Activated CD8-positive, alpha-beta memory T cell treated with anti-CD3 and anti-CD28 coated beads, Interleukin-2, amount 10 ng/mL, durations not matched to agents 7 days and 5 days (primary cell): ENCODE measurements around the gene SCFD2. TPM values are rescaled to one million over a fixed set of nuclear protein-coding genes. Genes with fewer than 3 reads are reported as not detected.
A peak's percentile ranks its signal among the peaks of the same experiment; 100 is the strongest.

Source experiments
- ATAC-seq: fragments of 150-1000 bp; cut with Tn5 transposase; one replicate; pipeline ENCODE4 v1.10.0; 2021; ENCODE audit warnings: moderate library complexity
- CTCF ChIA-PET: fragments of 350-600 bp; sonication (Branson Sonifier 250); formaldehyde crosslinking; loops from one replicate; lab custom pipeline; 2021; ENCODE audit warnings: antibody characterized with exemption; lab: Charles Lee
- DNase-seq: peaks from one replicate; pipeline ENCODE4 v3.0.0-alpha.2; 2020
- H3K27ac Mint-ChIP-seq: one replicate; pipeline ENCODE4 v1.8.0; 2021; ENCODE audit warnings: mild to moderate bottlenecking, mixed read lengths
- H3K27me3 Mint-ChIP-seq: one replicate; pipeline ENCODE4 v1.8.0; 2021; ENCODE audit warnings: mixed read lengths
- H3K36me3 Mint-ChIP-seq: one replicate; pipeline ENCODE4 v1.8.0; 2021; ENCODE audit warnings: mild to moderate bottlenecking, mixed read lengths
- H3K4me1 Mint-ChIP-seq: one replicate; pipeline ENCODE4 v1.8.0; 2021; ENCODE audit warnings: mixed read lengths
- H3K4me3 Mint-ChIP-seq: one replicate; pipeline ENCODE4 v1.8.0; 2021; ENCODE audit warnings: mild to moderate bottlenecking, moderate library complexity, mixed read lengths
- H3K9me3 Mint-ChIP-seq: one replicate; pipeline ENCODE4 v1.8.0; 2022; ENCODE audit warnings: low read depth, mixed read lengths
- total RNA-seq, 2 experiments: library from RNA; stranded (reverse); gene quantifications; one replicate each; pipeline ENCODE4 v1.2.3, GENCODE V29; 2021

The SCFD2 gene
- total RNA-seq, 2 experiments from 2014 or later, result 28.3 to 30.9 TPM

- Mint-ChIP-seq H3K27ac (no peak overlapping the region), H3K4me3 (no peak overlapping the region), H3K9me3 (no peaks in the 10 kb centered on the region), H3K36me3 (no peaks in the 10 kb centered on the region), H3K4me1 (peaks cover 7% of the 10 kb centered on the region), H3K27me3 (no peaks in the 10 kb centered on the region)
- no peak for DNase-seq
- ATAC-seq, result no peak
- CTCF ChIA-PET, result interaction anchor here (1.3 to 1.4 kb wide), 2 partner anchors 439 to 608 kb away, joined by 5 to 13 read pairs; no protein-coding TSS in a partner anchor
These were observed 381.4 kb downstream of the SCFD2 start for GRCh38 chr4:52984462-52984881.

- Mint-ChIP-seq H3K36me3 (no peaks in the 10 kb centered on the region), H3K27ac (no peak overlapping the region), H3K4me3 (no peak overlapping the region), H3K4me1 (peaks cover 7% of the 10 kb centered on the region), H3K9me3 (no peaks in the 10 kb centered on the region), H3K27me3 (no peaks in the 10 kb centered on the region)
- peak; percentile 69 for ATAC-seq
- DNase-seq, result no peak
- CTCF ChIA-PET, result interaction anchor here (0.9 to 3.5 kb wide), 8 partner anchors 25 to 608 kb away, joined by 3 to 21 read pairs (median 6); no protein-coding TSS in a partner anchor
These were observed 382.1 kb downstream of the SCFD2 start for GRCh38 chr4:52983563-52984303.

- ATAC-seq (no peak), DNase-seq (no peak)
- Mint-ChIP-seq H3K27ac (no peak overlapping the region), H3K27me3 (no peaks in the 10 kb centered on the region), H3K36me3 (no peaks in the 10 kb centered on the region), H3K4me3 (no peak overlapping the region), H3K4me1 (peaks cover 7% of the 10 kb centered on the region), H3K9me3 (no peaks in the 10 kb centered on the region)
- CTCF ChIA-PET, result interaction anchor here (0.9 to 3.5 kb wide), 9 partner anchors 13 to 607 kb away, joined by 3 to 21 read pairs (median 4); no protein-coding TSS in a partner anchor
These were observed 382.9 kb downstream of the SCFD2 start for GRCh38 chr4:52982946-52983340.

- CTCF ChIA-PET, result interaction anchor here (0.9 to 3.5 kb wide), 7 partner anchors 13 to 607 kb away, joined by 3 to 21 read pairs (median 6); no protein-coding TSS in a partner anchor
- H3K27ac Mint-ChIP-seq, result no peak overlapping the region
- H3K27me3 Mint-ChIP-seq, result no peaks in the 10 kb centered on the region
- H3K4me3 Mint-ChIP-seq, result no peak overlapping the region
- H3K4me1 Mint-ChIP-seq, result peaks cover 7% of the 10 kb centered on the region
- no peaks in the 10 kb centered on the region for H3K36me3 Mint-ChIP-seq
- no peaks in the 10 kb centered on the region for H3K9me3 Mint-ChIP-seq
- ATAC-seq, result no peak
- DNase-seq, result no peak
These were observed 383.5 kb downstream of the SCFD2 start for GRCh38 chr4:52982255-52982945.

- H3K4me3 Mint-ChIP-seq, result no peak overlapping the region
- DNase-seq (no peak), ATAC-seq (no peak)
- CTCF ChIA-PET, result interaction anchor here (3.5 kb wide), 1 partner anchor 434 kb away, joined by 21 read pairs; no protein-coding TSS in a partner anchor
- no peaks in the 10 kb centered on the region for H3K27me3 Mint-ChIP-seq
- H3K9me3 Mint-ChIP-seq, result no peaks in the 10 kb centered on the region
- peaks cover 7% of the 10 kb centered on the region for H3K4me1 Mint-ChIP-seq
- H3K27ac Mint-ChIP-seq, result no peak overlapping the region
- H3K36me3 Mint-ChIP-seq, result peaks cover 2% of the 10 kb centered on the region
These were observed 385.9 kb downstream of the SCFD2 start for GRCh38 chr4:52979821-52980590.

- peaks cover 4% of the 10 kb centered on the region for H3K4me1 Mint-ChIP-seq
- no peaks in the 10 kb centered on the region for H3K27me3 Mint-ChIP-seq
- H3K9me3 Mint-ChIP-seq, result no peaks in the 10 kb centered on the region
- DNase-seq (no peak), ATAC-seq (no peak)
- H3K4me3 Mint-ChIP-seq, result no peak overlapping the region
- no peak overlapping the region for H3K27ac Mint-ChIP-seq
- peaks cover 2% of the 10 kb centered on the region for H3K36me3 Mint-ChIP-seq
- CTCF ChIA-PET, result no interaction called here
These were observed 386.8 kb downstream of the SCFD2 start for GRCh38 chr4:52979020-52979419.

- DNase-seq, result no peak
- Mint-ChIP-seq H3K9me3 (no peaks in the 10 kb centered on the region), H3K27me3 (no peaks in the 10 kb centered on the region), H3K4me1 (no peaks in the 10 kb centered on the region), H3K27ac (no peak overlapping the region), H3K36me3 (peaks cover 2% of the 10 kb centered on the region), H3K4me3 (no peak overlapping the region)
- CTCF ChIA-PET, result interaction anchor here (1.3 kb wide), 1 partner anchor 65 kb away, joined by 3 read pairs; no protein-coding TSS in a partner anchor
- ATAC-seq, result no peak
These were observed 388.6 kb downstream of the SCFD2 start for GRCh38 chr4:52977252-52977651.

- DNase-seq (no peak), ATAC-seq (no peak)
- H3K9me3 Mint-ChIP-seq, result no peaks in the 10 kb centered on the region
- H3K4me3 Mint-ChIP-seq, result no peak overlapping the region
- peaks cover 2% of the 10 kb centered on the region for H3K36me3 Mint-ChIP-seq
- no peaks in the 10 kb centered on the region for H3K4me1 Mint-ChIP-seq
- no peaks in the 10 kb centered on the region for H3K27me3 Mint-ChIP-seq
- CTCF ChIA-PET, result interaction anchor here (1.3 kb wide), 1 partner anchor 65 kb away, joined by 3 read pairs; no protein-coding TSS in a partner anchor
- H3K27ac Mint-ChIP-seq, result no peak overlapping the region
These were observed 389.2 kb downstream of the SCFD2 start for GRCh38 chr4:52976523-52977230.

GRCh38 chr4:52968691-52969090 is 397.2 kb downstream of the SCFD2 start:
- no peak overlapping the region for H3K27ac Mint-ChIP-seq

GRCh38 chr4:52968241-52968640 is 397.6 kb downstream of the SCFD2 start:
- peaks cover 3% of the 10 kb centered on the region for H3K36me3 Mint-ChIP-seq
- H3K27ac Mint-ChIP-seq, result no peak overlapping the region
- DNase-seq, result no peak
- no peak for ATAC-seq
- no peaks in the 10 kb centered on the region for H3K4me1 Mint-ChIP-seq
- no peak overlapping the region for H3K4me3 Mint-ChIP-seq
- H3K27me3 Mint-ChIP-seq, result no peaks in the 10 kb centered on the region
- CTCF ChIA-PET, result no interaction called here
- peaks cover 2% of the 10 kb centered on the region for H3K9me3 Mint-ChIP-seq

More at GRCh38 chr4:52968691-52969090, 397.2 kb downstream of the SCFD2 start:
- CTCF ChIA-PET, result no interaction called here
- peaks cover 2% of the 10 kb centered on the region for H3K9me3 Mint-ChIP-seq
- no peaks in the 10 kb centered on the region for H3K4me1 Mint-ChIP-seq
- ATAC-seq (no peak), DNase-seq (no peak)
- H3K36me3 Mint-ChIP-seq, result peaks cover 3% of the 10 kb centered on the region
- no peaks in the 10 kb centered on the region for H3K27me3 Mint-ChIP-seq
- no peak overlapping the region for H3K4me3 Mint-ChIP-seq

GRCh38 chr4:52966781-52967180 is 399.1 kb downstream of the SCFD2 start:
- ATAC-seq, result no peak
- CTCF ChIA-PET, result no interaction called here
- Mint-ChIP-seq H3K4me3 (no peak overlapping the region), H3K27me3 (no peaks in the 10 kb centered on the region), H3K36me3 (peaks cover 3% of the 10 kb centered on the region), H3K4me1 (no peaks in the 10 kb centered on the region), H3K9me3 (peaks cover 2% of the 10 kb centered on the region), H3K27ac (no peak overlapping the region)
- DNase-seq, result no peak

- no peak for DNase-seq
- ATAC-seq, result no peak
- no peaks in the 10 kb centered on the region for H3K27me3 Mint-ChIP-seq
- no peak overlapping the region for H3K4me3 Mint-ChIP-seq
- peaks cover 2% of the 10 kb centered on the region for H3K9me3 Mint-ChIP-seq
- CTCF ChIA-PET, result no interaction called here
- no peak overlapping the region for H3K27ac Mint-ChIP-seq
- peaks cover 2% of the 10 kb centered on the region for H3K36me3 Mint-ChIP-seq
- no peaks in the 10 kb centered on the region for H3K4me1 Mint-ChIP-seq
These were observed 399.7 kb downstream of the SCFD2 start for GRCh38 chr4:52966172-52966571.
